Measurements from ENCODE around the gene ATF7IP2.

ATF7IP2 gene

DNA sequence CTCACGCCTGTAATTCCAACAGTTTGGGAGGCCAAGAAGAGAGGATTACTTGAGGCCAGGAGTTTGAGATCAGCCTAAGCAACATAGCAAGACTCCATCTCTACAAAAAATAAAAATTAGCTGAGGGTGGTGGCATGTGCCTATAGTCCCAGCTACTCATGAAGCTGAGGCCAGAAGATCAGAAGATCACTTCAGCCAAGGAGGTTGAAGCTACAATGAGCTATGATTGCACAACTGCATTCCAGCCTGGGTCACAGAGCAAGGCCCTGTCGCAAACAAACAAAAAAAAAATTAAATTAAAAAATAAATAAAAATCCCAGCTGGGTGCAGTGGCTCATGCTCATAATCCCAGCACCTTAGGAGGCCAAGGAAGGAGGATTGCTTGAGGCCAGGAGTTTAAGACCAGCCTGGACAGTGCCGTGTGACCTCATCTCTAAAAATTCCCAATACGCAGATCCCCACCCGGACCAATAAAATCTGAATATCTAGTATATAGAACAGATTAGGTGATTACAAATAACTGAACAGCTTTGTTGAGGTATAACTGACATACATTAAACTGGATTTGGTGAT is 18.2 kb upstream of the ATF7IP2 start:
- TF ChIP-seq CTCF (IDR thresholded peaks at IDR 0.05; ENCODE audit: low read length, missing control alignments): no peak
- DNase-seq (ENCODE audit: low read depth): no peak
- no peak overlapping the region for H3K4me3 ChIP-seq (replicated peaks; ENCODE audit: low read depth, low read length)

DNA sequence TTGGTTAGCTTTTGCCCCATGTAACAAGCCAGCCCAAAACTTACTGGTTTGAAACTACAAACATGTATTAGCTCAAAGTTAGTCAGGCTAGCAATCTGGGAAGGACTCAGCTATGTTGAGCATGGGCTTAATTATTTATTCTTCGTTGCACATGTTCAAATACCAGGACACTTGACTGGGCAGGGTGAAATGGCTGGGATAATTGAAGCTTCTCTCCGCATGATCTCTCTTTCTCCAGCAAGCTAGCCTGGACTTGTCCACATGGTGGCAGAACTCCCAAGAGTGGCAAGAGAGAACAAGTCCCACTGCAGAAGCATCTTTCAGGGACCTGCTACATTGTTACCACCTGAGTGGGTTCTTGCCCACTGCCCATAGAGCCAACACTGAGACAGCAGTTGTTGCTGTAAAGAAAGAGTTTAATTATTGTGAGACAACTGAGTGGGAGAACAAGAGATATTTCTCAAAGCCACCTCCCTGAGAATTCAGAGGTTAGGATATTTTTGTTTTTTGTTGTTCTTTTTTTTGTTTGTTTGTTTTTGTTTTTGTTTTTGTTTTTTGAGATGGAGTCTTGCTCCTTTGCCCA is 16.8 kb upstream of the ATF7IP2 start:
- peak; percentile 11 for TF ChIP-seq CTCF (IDR thresholded peaks at IDR 0.05; ENCODE audit: low read length, missing control alignments)
- no peak overlapping the region for H3K4me3 ChIP-seq (replicated peaks; ENCODE audit: low read depth, low read length)
- peak; percentile 6 for DNase-seq (ENCODE audit: low read depth)

DNA sequence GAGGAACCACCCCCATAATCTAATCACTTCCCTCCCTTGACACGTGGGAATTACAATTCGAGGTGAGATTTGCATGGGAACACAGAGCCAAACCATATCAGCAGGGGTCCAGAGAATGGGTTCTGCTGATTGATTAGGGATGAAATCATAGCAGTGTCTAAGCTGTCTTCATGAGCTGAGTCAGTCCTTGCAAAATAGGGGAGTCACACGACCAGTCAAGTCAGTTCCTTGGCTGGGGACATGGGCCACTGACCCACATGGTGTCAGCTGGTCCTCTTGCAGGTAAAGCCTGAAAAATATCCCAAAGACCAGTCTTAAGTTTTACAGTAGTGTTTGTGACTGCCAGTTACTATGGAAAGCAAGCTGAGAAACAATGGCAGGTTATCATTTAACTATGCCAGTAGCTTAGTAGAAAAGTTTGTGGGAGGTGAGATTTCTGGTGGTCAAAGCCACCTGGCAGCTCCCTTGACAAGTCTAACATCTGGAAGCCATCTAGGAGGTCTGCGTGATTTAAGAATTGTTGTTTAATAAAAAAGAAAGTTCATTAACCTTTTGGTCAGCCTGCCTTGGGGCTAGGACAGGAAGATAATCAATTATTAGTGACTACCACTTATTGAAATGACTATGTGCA is 15.7 kb upstream of the ATF7IP2 start:
- TF ChIP-seq CTCF (IDR thresholded peaks at IDR 0.05; ENCODE audit: low read length, missing control alignments): no peak
- H3K4me3 ChIP-seq (replicated peaks; ENCODE audit: low read depth, low read length): no peak overlapping the region
- DNase-seq (ENCODE audit: low read depth): no peak

GRCh38 chr16:10371592-10371991 is 14.3 kb upstream of the ATF7IP2 start:
- TF ChIP-seq CTCF (IDR thresholded peaks at IDR 0.05; ENCODE audit: low read length, missing control alignments): no peak
- no peak for DNase-seq (ENCODE audit: low read depth)
- H3K4me3 ChIP-seq (replicated peaks; ENCODE audit: low read depth, low read length): no peak overlapping the region

GRCh38 chr16:10373556-10373955 is 12.3 kb upstream of the ATF7IP2 start:
- TF ChIP-seq CTCF (IDR thresholded peaks at IDR 0.05; ENCODE audit: low read length, missing control alignments): no peak
- no peak overlapping the region for H3K4me3 ChIP-seq (replicated peaks; ENCODE audit: low read depth, low read length)
- DNase-seq (ENCODE audit: low read depth): no peak

DNA sequence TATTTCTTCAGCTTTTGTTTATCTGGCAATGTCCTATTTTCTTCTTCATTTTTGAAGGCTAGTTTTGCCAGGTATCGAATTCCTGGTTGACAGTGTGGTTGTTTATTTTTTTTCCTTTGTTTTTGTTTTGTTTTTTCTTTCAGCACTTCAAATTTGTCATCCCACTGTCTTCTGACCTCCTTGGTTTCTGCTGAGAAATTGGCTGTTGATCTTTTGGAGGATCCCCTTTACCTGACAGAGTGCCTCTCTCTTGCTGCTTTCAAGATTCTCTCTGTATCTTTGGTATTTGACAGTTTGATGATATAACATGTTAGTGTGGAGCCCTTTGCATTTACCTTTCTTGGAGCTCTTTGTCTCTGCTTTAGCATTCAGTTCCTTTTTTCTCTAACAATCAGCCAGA is 9.6 kb upstream of the ATF7IP2 start:
- DNase-seq (ENCODE audit: low read depth): no peak
- TF ChIP-seq CTCF (IDR thresholded peaks at IDR 0.05; ENCODE audit: low read length, missing control alignments): no peak
- no peak overlapping the region for H3K4me3 ChIP-seq (replicated peaks; ENCODE audit: low read depth, low read length)

DNA sequence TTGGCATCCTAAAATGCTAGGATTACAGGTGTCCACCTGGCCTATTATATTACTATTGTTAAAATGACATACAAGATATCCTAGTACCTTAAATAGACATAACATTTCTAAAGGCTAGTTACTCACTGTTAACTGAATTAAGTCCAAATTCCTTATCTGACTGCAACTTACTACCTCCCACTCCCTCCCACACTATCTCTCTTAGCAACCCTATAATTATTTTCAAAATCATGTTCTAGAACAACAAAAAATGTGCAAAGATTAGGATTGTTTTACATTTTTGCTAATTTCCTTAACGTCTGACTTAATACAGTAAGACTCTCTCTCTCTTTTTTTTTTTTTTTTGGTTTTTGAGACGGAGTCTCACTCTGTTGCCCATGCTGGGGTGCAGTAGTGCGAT is 2.2 kb upstream of the ATF7IP2 start:
- H3K4me3 ChIP-seq (replicated peaks; ENCODE audit: low read depth, low read length): no peak overlapping the region
- DNase-seq (ENCODE audit: low read depth): peak; percentile 21
- no peak for TF ChIP-seq CTCF (IDR thresholded peaks at IDR 0.05; ENCODE audit: low read length, missing control alignments)

All from fibroblast of pulmonary artery (primary cell).